ENCODE data around the gene KCNJ12.
"Not testable (repeated sequence)": the region's sequence is repeated elsewhere in the genome, so short reads cannot be mapped to it uniquely, and the experiment has no call there.

The KCNJ12 gene

GRCh38 chr17:21349358-21350050, 26.7 kb upstream of the KCNJ12 start:
- not testable (repeated sequence) for H3K27ac ChIP-seq (ENCODE audit: low read depth, low read length); H3K9me3 ChIP-seq (ENCODE audit: control insufficient read depth in 5 of 5, low read length in 5 of 5); H3K36me3 ChIP-seq (ENCODE audit: control insufficient read depth in 5 of 5, insufficient read depth in 5 of 5, low read length in 5 of 5); H3K4me3 ChIP-seq (ENCODE audit: low read depth in 1 of 5, low read length in 5 of 5); H3K9ac ChIP-seq (ENCODE audit: low read length in 5 of 5); H3K4me1 ChIP-seq (ENCODE audit: control insufficient read depth in 5 of 5, insufficient read depth in 5 of 5, low read length in 5 of 5); H3K27me3 ChIP-seq (ENCODE audit: control insufficient read depth in 5 of 5, insufficient read depth in 4 of 5, low read length in 5 of 5)

- not testable (repeated sequence) for H3K4me3 ChIP-seq (ENCODE audit: low read depth in 1 of 5, low read length in 5 of 5); H3K27ac ChIP-seq (ENCODE audit: low read depth, low read length); H3K36me3 ChIP-seq (ENCODE audit: control insufficient read depth in 5 of 5, insufficient read depth in 5 of 5, low read length in 5 of 5); H3K9ac ChIP-seq (ENCODE audit: low read length in 5 of 5); H3K4me1 ChIP-seq (ENCODE audit: control insufficient read depth in 5 of 5, insufficient read depth in 5 of 5, low read length in 5 of 5); H3K27me3 ChIP-seq (ENCODE audit: control insufficient read depth in 5 of 5, insufficient read depth in 4 of 5, low read length in 5 of 5); H3K9me3 ChIP-seq (ENCODE audit: control insufficient read depth in 5 of 5, low read length in 5 of 5)
Measured at GRCh38 chr17:21350495-21350894, 25.7 kb upstream of the KCNJ12 start.

GRCh38 chr17:21351366-21352065, 24.6 kb upstream of the KCNJ12 start:
- Histone ChIP-seq H3K4me3 (ENCODE audit: low read depth in 1 of 5, low read length in 5 of 5) (no peak overlapping the region), H3K9ac (ENCODE audit: low read length in 5 of 5) (no peak overlapping the region), H3K9me3 (ENCODE audit: control insufficient read depth in 5 of 5, low read length in 5 of 5) (no peaks in the 10 kb centered on the region), H3K36me3 (ENCODE audit: control insufficient read depth in 5 of 5, insufficient read depth in 5 of 5, low read length in 5 of 5) (no peaks in the 10 kb centered on the region), H3K4me1 (ENCODE audit: control insufficient read depth in 5 of 5, insufficient read depth in 5 of 5, low read length in 5 of 5) (peaks cover 0 to 8% (median 3%) of the 10 kb centered on the region in 5 donors), H3K27ac (ENCODE audit: low read depth, low read length) (no peak overlapping the region), H3K27me3 (ENCODE audit: control insufficient read depth in 5 of 5, insufficient read depth in 4 of 5, low read length in 5 of 5) (no peaks in the 10 kb centered on the region)

- H3K4me3 ChIP-seq (ENCODE audit: low read depth in 1 of 5, low read length in 5 of 5) = no peak overlapping the region
- H3K27ac ChIP-seq (ENCODE audit: low read depth, low read length) = no peak overlapping the region
- no peaks in the 10 kb centered on the region for H3K9me3 ChIP-seq (ENCODE audit: control insufficient read depth in 5 of 5, low read length in 5 of 5)
- peaks cover 0 to 4% (median 3%) of the 10 kb centered on the region in 5 donors for H3K4me1 ChIP-seq (ENCODE audit: control insufficient read depth in 5 of 5, insufficient read depth in 5 of 5, low read length in 5 of 5)
- no peaks in the 10 kb centered on the region for H3K27me3 ChIP-seq (ENCODE audit: control insufficient read depth in 5 of 5, insufficient read depth in 4 of 5, low read length in 5 of 5)
- H3K36me3 ChIP-seq (ENCODE audit: control insufficient read depth in 5 of 5, insufficient read depth in 5 of 5, low read length in 5 of 5) = no peaks in the 10 kb centered on the region
- no peak overlapping the region for H3K9ac ChIP-seq (ENCODE audit: low read length in 5 of 5)
Measured at GRCh38 chr17:21352221-21352980, 23.8 kb upstream of the KCNJ12 start.

- no peaks in the 10 kb centered on the region for H3K36me3 ChIP-seq (ENCODE audit: control insufficient read depth in 5 of 5, insufficient read depth in 5 of 5, low read length in 5 of 5)
- peaks cover 0 to 4% (median 3%) of the 10 kb centered on the region in 5 donors for H3K4me1 ChIP-seq (ENCODE audit: control insufficient read depth in 5 of 5, insufficient read depth in 5 of 5, low read length in 5 of 5)
- no peak overlapping the region for H3K4me3 ChIP-seq (ENCODE audit: low read depth in 1 of 5, low read length in 5 of 5)
- H3K9me3 ChIP-seq (ENCODE audit: control insufficient read depth in 5 of 5, low read length in 5 of 5) = no peaks in the 10 kb centered on the region
- H3K27ac ChIP-seq (ENCODE audit: low read depth, low read length) = no peak overlapping the region
- no peaks in the 10 kb centered on the region for H3K27me3 ChIP-seq (ENCODE audit: control insufficient read depth in 5 of 5, insufficient read depth in 4 of 5, low read length in 5 of 5)
- no peak overlapping the region for H3K9ac ChIP-seq (ENCODE audit: low read length in 5 of 5)
Measured at GRCh38 chr17:21352981-21353265, 23.2 kb upstream of the KCNJ12 start.

GRCh38 chr17:21353326-21354010, 22.7 kb upstream of the KCNJ12 start:
- no peak overlapping the region for H3K9ac ChIP-seq (ENCODE audit: low read length in 5 of 5)
- no peak overlapping the region for H3K4me3 ChIP-seq (ENCODE audit: low read depth in 1 of 5, low read length in 5 of 5)
- H3K4me1 ChIP-seq (ENCODE audit: control insufficient read depth in 5 of 5, insufficient read depth in 5 of 5, low read length in 5 of 5) = peaks cover 0 to 4% (median 3%) of the 10 kb centered on the region in 5 donors
- no peaks in the 10 kb centered on the region for H3K36me3 ChIP-seq (ENCODE audit: control insufficient read depth in 5 of 5, insufficient read depth in 5 of 5, low read length in 5 of 5)
- H3K27ac ChIP-seq (ENCODE audit: low read depth, low read length) = no peak overlapping the region
- no peaks in the 10 kb centered on the region for H3K9me3 ChIP-seq (ENCODE audit: control insufficient read depth in 5 of 5, low read length in 5 of 5)
- H3K27me3 ChIP-seq (ENCODE audit: control insufficient read depth in 5 of 5, insufficient read depth in 4 of 5, low read length in 5 of 5) = no peaks in the 10 kb centered on the region

GRCh38 chr17:21354796-21355385, 21.3 kb upstream of the KCNJ12 start:
- H3K9ac ChIP-seq (ENCODE audit: low read length in 5 of 5) = no peak overlapping the region
- no peak overlapping the region for H3K27ac ChIP-seq (ENCODE audit: low read depth, low read length)
- H3K27me3 ChIP-seq (ENCODE audit: control insufficient read depth in 5 of 5, insufficient read depth in 4 of 5, low read length in 5 of 5) = peaks cover 0 to 2% (median 0%) of the 10 kb centered on the region in 5 donors
- H3K4me1 ChIP-seq (ENCODE audit: control insufficient read depth in 5 of 5, insufficient read depth in 5 of 5, low read length in 5 of 5) = peaks cover 0 to 8% (median 3%) of the 10 kb centered on the region in 5 donors
- H3K4me3 ChIP-seq (ENCODE audit: low read depth in 1 of 5, low read length in 5 of 5) = no peak overlapping the region
- H3K36me3 ChIP-seq (ENCODE audit: control insufficient read depth in 5 of 5, insufficient read depth in 5 of 5, low read length in 5 of 5) = no peaks in the 10 kb centered on the region
- no peaks in the 10 kb centered on the region for H3K9me3 ChIP-seq (ENCODE audit: control insufficient read depth in 5 of 5, low read length in 5 of 5)

GRCh38 chr17:21355586-21355985, 20.6 kb upstream of the KCNJ12 start:
- Histone ChIP-seq H3K27me3 (ENCODE audit: control insufficient read depth in 5 of 5, insufficient read depth in 4 of 5, low read length in 5 of 5) (peaks cover 0 to 2% (median 0%) of the 10 kb centered on the region in 5 donors), H3K4me1 (ENCODE audit: control insufficient read depth in 5 of 5, insufficient read depth in 5 of 5, low read length in 5 of 5) (peaks cover 0 to 8% (median 3%) of the 10 kb centered on the region in 5 donors), H3K9me3 (ENCODE audit: control insufficient read depth in 5 of 5, low read length in 5 of 5) (no peaks in the 10 kb centered on the region), H3K27ac (ENCODE audit: low read depth, low read length) (no peak overlapping the region), H3K36me3 (ENCODE audit: control insufficient read depth in 5 of 5, insufficient read depth in 5 of 5, low read length in 5 of 5) (no peaks in the 10 kb centered on the region), H3K4me3 (ENCODE audit: low read depth in 1 of 5, low read length in 5 of 5) (no peak overlapping the region), H3K9ac (ENCODE audit: low read length in 5 of 5) (no peak overlapping the region)

- no peaks in the 10 kb centered on the region for H3K36me3 ChIP-seq (ENCODE audit: control insufficient read depth in 5 of 5, insufficient read depth in 5 of 5, low read length in 5 of 5)
- no peak overlapping the region for H3K4me3 ChIP-seq (ENCODE audit: low read depth in 1 of 5, low read length in 5 of 5)
- no peaks in the 10 kb centered on the region for H3K9me3 ChIP-seq (ENCODE audit: control insufficient read depth in 5 of 5, low read length in 5 of 5)
- H3K9ac ChIP-seq (ENCODE audit: low read length in 5 of 5) = no peak overlapping the region
- no peak overlapping the region for H3K27ac ChIP-seq (ENCODE audit: low read depth, low read length)
- peaks cover 0 to 8% (median 3%) of the 10 kb centered on the region in 5 donors for H3K4me1 ChIP-seq (ENCODE audit: control insufficient read depth in 5 of 5, insufficient read depth in 5 of 5, low read length in 5 of 5)
- peaks cover 0 to 5% (median 0%) of the 10 kb centered on the region in 5 donors for H3K27me3 ChIP-seq (ENCODE audit: control insufficient read depth in 5 of 5, insufficient read depth in 4 of 5, low read length in 5 of 5)
Measured at GRCh38 chr17:21356537-21357127, 19.5 kb upstream of the KCNJ12 start.
